GM19395 (cell line): ENCODE results near the gene FRMD5.
"Not testable (repeated sequence)": the region's sequence is repeated elsewhere in the genome, so short reads cannot be mapped to it uniquely, and the experiment has no call there.

Experiments
- ATAC-seq: cut with Tn5 transposase; IDR thresholded peaks from one replicate; pipeline ENCODE4 v1.9.1; 2021; ENCODE audit warnings: mild to moderate bottlenecking, moderate library complexity; ENCODE audit not compliant: unreplicated experiment

Gene FRMD5

GRCh38 chr15:44195151-44195740 is at the start of gene FRMD5:
FRMD5 (minus strand) TSS chr15:44195271.
- ATAC-seq = peak; percentile 97

DNA sequence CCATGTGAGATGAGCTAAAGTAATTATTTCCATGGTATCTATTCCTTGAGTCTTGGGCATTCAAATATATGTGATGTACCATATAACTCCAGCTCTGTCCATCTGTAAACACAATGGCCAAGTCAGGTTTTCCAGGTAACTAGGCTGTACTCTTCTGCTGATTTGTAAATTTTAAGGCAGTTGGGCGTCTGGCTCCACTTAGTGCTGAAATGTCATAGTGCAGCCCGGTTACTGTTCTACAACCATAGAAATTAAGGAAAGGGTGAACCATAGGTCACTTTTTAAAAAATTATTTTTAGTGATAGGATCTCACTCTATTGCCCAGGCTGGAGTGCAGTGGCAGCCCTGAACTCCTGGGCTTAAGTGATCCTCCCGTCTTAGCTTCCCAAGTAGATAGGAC is 48.8 kb upstream of the FRMD5 start:
- ATAC-seq = no peak

- ATAC-seq = no peak
Observed at GRCh38 chr15:44243141-44243540, 48.1 kb upstream of the FRMD5 start.

DNA sequence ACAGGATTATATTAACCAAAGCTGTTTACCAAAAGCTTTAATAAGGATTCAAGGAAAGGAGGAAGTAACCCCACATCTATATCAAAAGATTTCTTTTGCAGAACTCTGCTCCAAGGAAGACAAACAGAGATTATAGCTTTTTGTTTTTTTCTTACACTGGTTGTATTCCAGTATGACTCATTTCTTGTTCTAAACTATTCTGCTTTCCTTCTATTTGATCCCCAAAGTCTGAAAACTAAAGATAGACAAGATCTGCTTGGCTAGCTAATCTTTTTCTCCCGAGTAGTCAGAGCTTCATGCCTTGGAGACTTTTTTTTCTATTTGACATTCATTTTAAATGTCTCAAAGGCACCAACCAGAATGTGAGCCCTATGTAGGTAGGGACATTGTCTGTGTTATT is 36.8 kb upstream of the FRMD5 start:
- ATAC-seq = no peak

DNA sequence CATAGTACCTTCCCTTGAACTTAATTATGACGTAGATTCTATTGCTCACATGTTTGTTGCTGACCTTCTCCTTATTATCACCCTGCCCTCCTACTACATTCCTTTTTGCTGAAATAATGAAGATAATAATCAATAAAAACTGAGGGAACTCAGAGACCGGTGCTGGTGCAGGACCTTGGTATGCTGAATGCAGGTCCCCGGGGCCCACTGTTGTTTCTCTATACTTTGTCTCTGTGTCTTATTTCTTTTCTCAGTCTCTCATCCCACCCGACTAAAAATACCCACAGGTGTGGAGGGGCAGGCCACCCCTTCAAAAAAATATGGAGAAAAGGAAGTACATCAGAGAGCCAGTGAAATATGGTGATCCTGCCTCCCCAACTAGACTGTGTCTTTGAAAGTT is 34.2 kb upstream of the FRMD5 start:
- ATAC-seq = not testable (repeated sequence)

DNA sequence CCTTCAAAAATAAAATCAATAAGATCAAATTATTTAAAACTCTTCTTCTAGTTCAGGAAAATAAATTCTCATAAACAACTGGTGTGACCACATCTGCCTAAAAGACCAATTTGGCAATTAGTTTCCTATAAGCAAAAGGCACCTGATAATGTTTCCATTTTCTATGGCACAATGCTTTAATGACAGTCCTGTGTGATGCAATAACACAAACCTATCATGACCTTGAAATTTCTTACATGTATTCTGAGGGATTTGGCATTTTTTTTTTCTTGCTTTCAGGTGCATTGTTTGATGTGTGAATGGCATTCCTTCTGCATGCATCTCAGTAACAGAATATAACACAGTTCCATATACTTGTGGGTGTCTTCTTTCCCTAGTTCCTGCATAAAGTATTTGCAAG is 32.5 kb upstream of the FRMD5 start:
- ATAC-seq = no peak

DNA sequence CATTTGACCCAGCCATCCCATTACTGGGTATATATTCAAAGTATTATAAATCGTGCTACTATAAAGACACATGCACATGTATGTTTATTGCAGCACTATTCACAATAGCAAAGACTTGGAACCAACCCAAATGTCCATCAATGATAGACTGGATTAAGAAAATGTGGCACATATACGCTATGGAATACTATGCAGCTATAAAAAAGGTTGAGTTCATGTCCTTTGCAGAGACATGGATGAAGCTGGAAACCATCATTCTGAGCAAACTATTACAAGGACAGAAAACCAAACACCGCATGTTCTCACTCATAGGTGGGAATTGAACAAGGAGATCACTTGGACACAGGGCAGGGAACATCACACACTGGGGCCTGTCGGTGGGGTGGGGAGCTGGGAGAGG is 31.9 kb upstream of the FRMD5 start:
- ATAC-seq = not testable (repeated sequence)

- no peak for ATAC-seq
Observed at GRCh38 chr15:44222478-44222877, 27.4 kb upstream of the FRMD5 start.

DNA sequence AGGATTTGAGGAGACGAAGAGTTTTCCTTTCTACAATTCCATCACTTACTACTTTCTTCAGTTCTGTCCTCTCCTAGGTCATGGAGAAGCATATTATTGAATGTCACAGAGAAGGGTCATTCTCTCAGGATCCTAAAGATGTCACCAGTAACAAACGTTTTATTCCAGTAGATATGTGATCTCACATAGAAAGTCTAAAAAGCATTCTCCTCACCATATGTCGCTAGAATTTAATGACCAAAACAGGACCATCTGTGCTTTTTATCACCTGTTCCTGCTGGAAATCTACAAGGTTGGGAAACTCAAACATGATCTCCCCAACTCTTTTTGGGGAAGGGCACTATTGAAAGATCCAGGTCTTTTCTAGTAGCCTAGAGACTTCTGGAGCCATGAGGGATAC is 24.0 kb upstream of the FRMD5 start:
- ATAC-seq = no peak

GRCh38 chr15:44216958-44217357 is 21.9 kb upstream of the FRMD5 start:
- no peak for ATAC-seq

DNA sequence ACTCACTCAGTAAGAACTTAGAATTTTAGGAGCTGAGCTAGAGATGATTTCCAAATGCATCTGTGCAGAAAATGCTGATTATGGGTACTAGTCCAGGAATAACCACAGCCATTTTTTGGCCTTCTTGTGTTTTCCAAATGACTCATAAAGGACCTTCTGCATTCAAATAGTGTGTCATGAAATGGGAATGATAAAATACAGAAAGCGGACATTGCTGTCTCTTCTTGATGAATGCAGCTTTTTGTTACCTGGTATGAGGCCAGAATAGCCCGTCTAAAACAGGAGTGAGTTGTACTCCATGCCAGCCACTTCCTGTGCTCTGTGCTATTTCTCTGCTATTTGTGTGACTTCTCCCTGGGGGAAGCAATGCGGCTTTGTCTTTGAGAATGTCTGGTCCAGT is 20.5 kb upstream of the FRMD5 start:
- no peak for ATAC-seq

DNA sequence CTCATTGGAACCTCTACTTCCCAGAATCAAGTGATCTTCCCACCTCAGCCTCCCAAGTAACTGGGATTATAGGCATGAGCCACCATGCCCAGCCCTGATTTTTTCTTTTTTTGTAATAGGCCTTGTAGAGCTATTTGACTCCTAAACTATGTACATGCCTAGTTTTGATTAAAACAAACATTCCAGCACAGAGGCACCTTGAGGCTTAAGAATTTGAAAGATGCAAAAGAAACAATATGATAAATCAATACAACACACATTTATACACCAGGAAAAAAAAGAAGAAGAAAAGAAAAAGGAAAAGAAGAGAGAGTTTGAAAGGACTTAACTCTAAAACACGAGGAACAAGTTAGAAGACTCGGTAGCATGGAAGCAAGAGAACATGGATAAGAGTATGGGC is 13.9 kb upstream of the FRMD5 start:
- ATAC-seq = no peak

DNA sequence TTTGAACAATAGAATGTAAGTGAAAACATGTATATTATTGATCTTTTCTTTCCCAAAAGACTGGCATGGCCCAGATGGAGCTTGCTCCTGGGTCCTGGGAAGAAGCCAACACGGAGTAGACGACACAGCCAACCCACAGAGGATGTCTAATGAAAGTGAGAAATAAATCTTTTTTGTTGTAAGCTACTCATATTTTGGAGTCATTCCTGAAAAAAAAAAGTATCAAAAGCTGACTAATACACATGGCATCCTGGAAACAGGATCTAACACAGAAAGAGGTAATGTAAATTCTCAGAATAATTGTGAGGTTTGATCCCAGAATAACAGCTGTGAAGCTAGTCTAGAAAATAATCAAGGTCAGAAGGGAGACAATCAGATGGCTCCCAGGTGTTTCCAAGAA is 12.6 kb upstream of the FRMD5 start:
- ATAC-seq = no peak

GRCh38 chr15:44199393-44199792 is 4.3 kb upstream of the FRMD5 start:
- no peak for ATAC-seq

DNA sequence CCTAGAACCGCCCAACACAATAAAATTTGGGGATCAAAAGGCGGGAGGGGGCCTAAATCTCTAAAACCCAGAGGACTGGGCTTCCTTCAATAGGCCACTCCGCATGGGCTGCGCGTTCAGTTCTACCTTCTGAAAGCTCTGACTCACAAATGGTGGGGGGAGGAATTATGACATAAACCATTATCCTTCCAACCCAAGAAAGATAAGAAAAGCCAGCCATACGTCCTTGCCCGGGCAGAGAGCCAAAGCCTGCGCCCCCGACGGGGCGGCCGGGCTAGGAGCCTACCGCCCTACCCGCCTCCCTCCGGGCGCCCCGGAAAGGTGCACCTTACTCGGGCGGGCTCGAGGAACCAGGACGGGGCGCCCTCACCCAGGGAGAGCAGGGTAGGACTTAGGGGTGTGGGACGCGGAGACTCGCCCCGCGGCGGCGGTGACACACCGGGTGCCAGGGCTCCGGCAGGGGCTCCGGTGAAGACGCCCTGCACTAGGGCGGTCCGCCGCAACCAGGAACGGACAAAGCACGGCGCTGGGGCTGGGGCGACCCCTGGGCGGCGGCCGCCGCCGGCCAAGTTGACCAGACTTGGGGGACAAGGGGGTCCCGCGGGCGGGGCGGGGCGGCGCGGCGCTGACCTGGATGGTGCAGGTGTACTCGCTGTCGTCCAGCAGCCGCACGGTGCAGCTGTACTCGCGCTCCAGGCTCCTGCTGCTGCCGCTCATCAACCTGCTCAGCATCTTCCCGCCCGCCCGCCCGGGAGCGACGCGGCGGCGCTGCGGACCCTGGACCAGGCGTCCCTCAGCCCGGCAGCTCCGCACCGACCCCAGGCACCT is 534 bp downstream of the FRMD5 start:
- ATAC-seq = peak; percentile 16

DNA sequence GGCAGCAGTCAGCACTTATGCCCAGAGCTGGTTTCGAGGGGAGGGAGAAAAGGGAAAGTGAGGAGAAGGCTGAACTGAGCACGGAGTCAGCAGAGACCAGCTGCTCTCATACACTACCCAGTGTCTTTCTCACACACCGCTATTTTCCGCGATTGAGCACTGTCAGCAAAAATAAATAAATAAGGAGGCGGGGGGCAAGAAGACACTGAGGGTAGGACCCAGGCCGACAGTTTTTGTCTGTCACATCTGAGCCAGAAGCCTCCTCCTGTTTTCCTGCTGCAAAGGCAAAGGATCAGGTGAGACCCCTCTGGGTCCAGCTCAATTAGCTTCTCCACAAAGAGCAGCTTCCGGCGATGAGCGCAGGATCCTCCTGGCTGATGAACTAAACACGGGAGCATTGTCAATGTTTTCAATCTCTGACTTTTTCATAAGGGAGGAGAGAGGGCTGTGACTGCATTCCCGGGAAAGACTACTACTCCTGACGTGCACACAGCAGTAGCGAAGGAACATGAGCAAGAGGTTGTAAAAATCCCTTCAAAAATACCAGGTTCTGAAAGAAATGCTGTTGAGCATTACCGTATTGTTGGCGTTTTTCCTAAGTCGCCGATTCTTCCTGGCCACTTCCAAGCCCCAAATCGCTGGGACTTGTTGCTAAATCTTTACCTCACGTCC is 1.3 kb downstream of the FRMD5 start:
- ATAC-seq = no peak

GRCh38 chr15:44188795-44189194 is 6.3 kb downstream of the FRMD5 start:
- ATAC-seq = no peak

GRCh38 chr15:44186705-44187104 is 8.4 kb downstream of the FRMD5 start:
- no peak for ATAC-seq

DNA sequence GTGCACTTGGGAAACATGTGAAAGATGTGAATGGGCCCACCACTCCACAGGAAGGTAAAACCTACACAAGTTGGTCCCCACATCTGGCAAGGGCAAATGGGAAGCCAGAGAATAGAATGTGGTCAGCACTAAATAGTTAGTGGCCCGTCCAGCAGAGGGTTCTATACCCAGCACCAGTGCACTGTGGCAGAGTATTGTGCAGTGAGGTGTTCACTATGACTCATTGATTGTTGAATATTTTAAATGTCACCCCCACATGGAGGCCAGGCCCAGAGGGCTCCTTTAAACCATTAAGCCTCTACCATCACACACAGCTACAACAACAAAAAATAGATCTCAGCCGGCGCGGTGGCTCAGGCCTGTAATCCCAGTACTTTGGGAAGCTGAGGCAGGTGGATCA is 11.7 kb downstream of the FRMD5 start:
- no peak for ATAC-seq

DNA sequence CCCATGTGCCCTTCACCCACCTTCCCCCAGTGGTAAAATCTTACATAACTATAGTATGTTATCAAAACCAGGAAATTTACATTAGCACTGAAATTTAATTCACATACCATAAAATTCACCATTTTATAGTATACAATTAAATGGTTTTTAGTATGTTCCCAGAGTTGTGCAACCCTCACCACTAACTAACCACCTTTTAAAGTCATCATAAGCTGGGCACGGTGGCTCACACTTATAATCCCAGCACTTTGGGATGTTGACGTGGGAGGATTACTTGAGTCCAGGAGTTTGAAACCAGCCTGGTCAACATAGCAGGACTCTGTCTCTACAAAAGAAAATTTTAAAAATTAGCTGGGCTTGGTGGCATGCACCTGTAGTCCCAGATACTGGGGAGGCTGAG is 13.7 kb downstream of the FRMD5 start:
- no peak for ATAC-seq

- no peak for ATAC-seq
Observed at GRCh38 chr15:44177139-44177538, 17.9 kb downstream of the FRMD5 start.

- no peak for ATAC-seq
Observed at GRCh38 chr15:44173813-44174212, 21.3 kb downstream of the FRMD5 start.
